Measurements from ENCODE around the gene MAPK14. TPM values are rescaled to one million over a fixed set of nuclear protein-coding genes. Genes with fewer than 3 reads are reported as not detected.

The MAPK14 gene
- total and polyA plus RNA-seq, 8 donors = 52.9 to 84.1 (median 68.3) TPM

DNA sequence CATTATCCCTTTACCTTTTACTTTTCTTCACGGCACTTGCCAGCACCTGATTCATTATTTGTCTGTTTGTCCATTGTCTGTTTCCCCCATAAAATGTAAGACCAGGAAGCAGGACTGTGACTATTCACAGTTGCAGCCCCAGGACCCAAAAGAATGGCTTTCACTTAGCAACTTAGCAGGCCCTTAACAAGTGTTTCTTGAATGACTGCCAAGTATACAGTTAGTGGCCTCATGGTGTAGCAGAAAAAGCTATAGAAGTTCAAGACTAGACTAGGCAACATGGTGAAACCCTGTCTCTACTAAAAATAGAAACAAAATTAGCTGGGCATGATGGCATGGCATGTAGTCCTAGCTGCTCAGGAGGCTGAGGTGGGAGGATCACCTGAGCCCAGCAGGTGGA, 7.5 kb upstream of the MAPK14 start:
- intact Hi-C loops (cut with DNase I) = no loop called here
- DNase-seq = no peak

DNA sequence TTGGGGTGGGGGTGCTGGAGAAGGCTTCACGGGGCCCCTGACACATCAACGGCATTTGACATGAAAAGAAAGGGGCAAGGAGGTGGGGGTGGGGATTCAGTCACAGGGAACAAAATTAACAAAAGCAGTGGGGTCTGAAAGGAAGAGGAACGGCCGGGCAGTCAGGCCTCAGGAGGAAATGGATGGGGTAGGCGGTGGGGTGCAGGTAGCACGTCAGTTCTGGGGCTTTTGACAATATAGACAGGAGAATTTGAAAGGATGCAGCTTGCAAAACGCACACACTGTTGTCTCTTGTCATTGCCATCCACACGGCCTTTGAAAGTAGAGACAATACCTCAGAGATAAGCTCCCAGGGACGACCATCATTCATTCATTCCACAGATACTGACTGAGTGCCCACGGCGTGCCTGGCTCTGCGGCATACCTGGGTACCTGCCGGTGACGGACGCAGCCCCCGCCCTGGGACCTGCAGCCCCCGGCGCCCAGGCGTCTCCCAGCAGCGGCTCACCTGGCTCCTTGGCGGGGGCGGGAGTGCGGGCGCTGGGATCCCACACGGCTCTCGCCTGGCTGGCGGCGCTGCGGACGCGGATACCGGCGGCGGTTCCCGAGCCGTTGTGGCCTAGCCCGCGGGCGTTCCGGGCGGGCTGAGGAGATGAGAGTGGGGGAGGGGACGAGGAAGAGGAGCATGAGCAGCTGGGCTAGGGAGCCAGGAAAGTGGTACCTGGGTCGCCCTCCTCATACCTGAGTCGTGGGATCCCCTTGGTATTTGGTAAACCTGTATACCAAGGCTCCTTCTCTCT, 3.4 kb upstream of the MAPK14 start, which contains the start of gene SLC26A8:
SLC26A8 (minus strand) TSS at position 646 of the 800 bp plus-strand sequence. CDS start 4,934 bp downstream, outside the sequence.
- Histone ChIP-seq H3K9me3 (no peaks in the 10 kb centered on the region), H3K27me3 (peaks cover 0 to 11% of the 10 kb centered on the region in 2 donors), H3K36me3 (no peaks in the 10 kb centered on the region), H3K4me1 (peaks cover 3 to 39% of the 10 kb centered on the region in 2 donors), H3K4me3 (peak within 1 kb of the TSS in 1 of 2 donors; percentile 21), H3K27ac (peak within 1 kb of the TSS in 1 of 2 donors; percentile 50)
- peak in 1 of 4 donors; percentile 87 for DNase-seq
- no peak for ATAC-seq
- intact Hi-C loops (cut with DNase I) = no loop called here
- TF ChIP-seq, protein P1, sequence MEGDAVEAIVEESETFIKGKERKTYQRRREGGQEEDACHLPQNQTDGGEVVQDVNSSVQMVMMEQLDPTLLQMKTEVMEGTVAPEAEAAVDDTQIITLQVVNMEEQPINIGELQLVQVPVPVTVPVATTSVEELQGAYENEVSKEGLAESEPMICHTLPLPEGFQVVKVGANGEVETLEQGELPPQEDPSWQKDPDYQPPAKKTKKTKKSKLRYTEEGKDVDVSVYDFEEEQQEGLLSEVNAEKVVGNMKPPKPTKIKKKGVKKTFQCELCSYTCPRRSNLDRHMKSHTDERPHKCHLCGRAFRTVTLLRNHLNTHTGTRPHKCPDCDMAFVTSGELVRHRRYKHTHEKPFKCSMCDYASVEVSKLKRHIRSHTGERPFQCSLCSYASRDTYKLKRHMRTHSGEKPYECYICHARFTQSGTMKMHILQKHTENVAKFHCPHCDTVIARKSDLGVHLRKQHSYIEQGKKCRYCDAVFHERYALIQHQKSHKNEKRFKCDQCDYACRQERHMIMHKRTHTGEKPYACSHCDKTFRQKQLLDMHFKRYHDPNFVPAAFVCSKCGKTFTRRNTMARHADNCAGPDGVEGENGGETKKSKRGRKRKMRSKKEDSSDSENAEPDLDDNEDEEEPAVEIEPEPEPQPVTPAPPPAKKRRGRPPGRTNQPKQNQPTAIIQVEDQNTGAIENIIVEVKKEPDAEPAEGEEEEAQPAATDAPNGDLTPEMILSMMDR (IDR thresholded peaks at IDR 0.05) = no peak

More for the DNA sequence above, 7.5 kb upstream of the MAPK14 start:
- H3K27me3 ChIP-seq = peaks cover 0 to 11% of the 10 kb centered on the region in 2 donors
- TF ChIP-seq, protein P1 (IDR thresholded peaks at IDR 0.05) = no peak
- H3K4me1 ChIP-seq = peaks cover 3 to 48% of the 10 kb centered on the region in 2 donors
- H3K9me3 ChIP-seq = no peaks in the 10 kb centered on the region
- peak overlapping the region in 1 of 2 donors; percentile 83 for H3K27ac ChIP-seq
- peak; percentile 18 for ATAC-seq
- no peaks in the 10 kb centered on the region for H3K36me3 ChIP-seq
- no peak overlapping the region for H3K4me3 ChIP-seq

DNA sequence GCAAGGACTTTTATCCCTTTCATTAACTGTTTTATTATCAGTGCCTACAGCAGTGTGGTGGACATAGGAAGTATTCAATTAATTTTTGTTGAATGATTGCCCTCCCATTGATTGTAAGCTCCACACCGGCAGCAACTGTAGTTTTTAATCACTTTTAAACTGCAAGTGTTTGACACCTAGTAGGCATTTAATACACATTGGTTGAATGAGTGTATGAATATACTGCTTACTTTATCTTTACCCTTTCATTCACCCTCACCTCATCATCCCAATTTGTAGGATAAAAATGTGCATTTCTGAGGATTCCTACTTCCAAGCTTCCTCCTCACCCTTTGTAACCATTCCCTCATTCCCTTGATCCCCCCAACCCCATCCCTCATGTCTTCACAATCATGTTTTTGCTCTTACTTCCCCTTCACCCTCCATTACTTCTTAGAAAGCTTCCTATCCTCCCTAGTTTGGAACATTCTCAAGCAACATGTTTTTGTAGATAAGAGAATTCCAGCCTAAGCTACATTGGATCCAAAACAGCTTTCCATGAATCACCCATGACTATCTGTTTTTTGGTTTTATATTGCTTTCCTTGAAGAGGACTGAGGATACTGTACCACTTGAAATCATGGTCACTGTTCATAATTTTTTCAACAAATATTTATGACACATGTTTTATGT, 2.2 kb upstream of the MAPK14 start:
- ATAC-seq (no peak), DNase-seq (peak in 1 of 4 donors; percentile 18)
- Histone ChIP-seq H3K9me3 (no peaks in the 10 kb centered on the region), H3K4me1 (peaks cover 4 to 39% of the 10 kb centered on the region in 2 donors), H3K27ac (no peak overlapping the region), H3K36me3 (no peaks in the 10 kb centered on the region), H3K4me3 (no peak overlapping the region), H3K27me3 (peaks cover 0 to 11% of the 10 kb centered on the region in 2 donors)
- intact Hi-C loops (cut with DNase I) = loop anchor here in 1 of 2 donors (5.0 kb wide), 1 partner anchor 72 kb away; no protein-coding TSS in a partner anchor
- TF ChIP-seq, protein P1 (IDR thresholded peaks at IDR 0.05) = no peak

DNA sequence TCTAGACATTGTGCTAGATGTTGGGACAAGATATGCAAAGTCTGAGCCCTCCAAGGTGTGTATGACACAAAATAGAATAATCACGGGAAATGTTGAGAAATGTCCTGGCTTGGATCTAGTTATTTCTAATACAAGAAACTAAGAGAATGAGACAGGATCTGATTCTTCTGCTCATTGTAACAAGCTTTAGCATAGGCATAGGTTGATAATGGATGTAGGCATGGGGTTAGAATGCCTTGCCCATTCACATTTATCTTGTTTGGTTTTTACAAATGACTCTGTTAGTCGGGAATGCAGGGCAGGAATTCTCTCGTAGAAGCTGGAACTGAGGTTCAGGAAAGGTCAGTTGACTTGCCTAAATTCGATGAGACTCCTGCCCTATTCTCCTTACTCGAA, 1.7 kb upstream of the MAPK14 start:
- peaks cover 10 to 43% of the 10 kb centered on the region in 2 donors for H3K4me1 ChIP-seq
- H3K9me3 ChIP-seq = no peaks in the 10 kb centered on the region
- DNase-seq (no peak), ATAC-seq (no peak)
- no peak overlapping the region for H3K27ac ChIP-seq
- no peak overlapping the region for H3K4me3 ChIP-seq
- H3K36me3 ChIP-seq = no peaks in the 10 kb centered on the region
- intact Hi-C loops (cut with DNase I) = loop anchor here in 1 of 2 donors (5.0 kb wide), 1 partner anchor 71 kb away; no protein-coding TSS in a partner anchor
- TF ChIP-seq, protein P1 (IDR thresholded peaks at IDR 0.05) = no peak
- peaks cover 0 to 11% of the 10 kb centered on the region in 2 donors for H3K27me3 ChIP-seq
